Neural cell (in vitro differentiated cells): Measurements from ENCODE around the gene ACBD7.

Experiments
- CTCF ChIP-seq: fragments of 450-650 bp; IDR thresholded peaks from 2 replicates; pipeline ENCODE4 v1.5.1; 2014; ENCODE audit warnings: antibody characterized with exemption, mild to moderate bottlenecking, moderate library complexity; ENCODE audit not compliant: poor library complexity, severe bottlenecking
- EP300 ChIP-seq: fragments of 450-650 bp; conservative IDR thresholded peaks from 2 replicates; pipeline ENCODE4 v1.6.1; 2014; ENCODE audit warnings: antibody characterized with exemption, mild to moderate bottlenecking, moderate library complexity; ENCODE audit not compliant: poor library complexity, severe bottlenecking

DNA sequence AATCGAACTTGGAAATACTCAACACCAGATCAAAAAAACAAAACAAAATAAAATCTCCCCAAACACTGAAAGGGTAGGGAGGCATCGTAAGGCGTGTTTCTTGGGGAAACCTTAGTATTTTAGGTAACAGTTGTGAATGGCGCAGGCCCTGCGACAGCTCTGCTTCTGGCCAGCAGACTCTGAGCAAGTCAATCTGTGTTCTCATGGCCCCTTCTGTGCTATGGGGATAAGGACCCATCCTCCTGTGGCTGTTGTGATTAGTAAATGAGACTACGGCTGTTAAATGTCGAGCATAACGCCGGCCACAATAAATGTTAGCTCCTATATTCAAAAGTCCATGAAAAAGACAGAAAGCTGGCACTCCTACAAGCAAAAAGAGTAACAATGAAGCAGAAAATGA, 35.6 kb upstream of the ACBD7 start:
- TF ChIP-seq EP300 (no peak), CTCF (no peak)
